HuH-7 (cell line): Measurements from ENCODE around the gene PDGFRB.

ENCODE experiments used
- DNase-seq: peaks from one replicate; pipeline ENCODE4 v3.0.0; 2011; ENCODE audit warnings: low spot score

The PDGFRB gene

GRCh38 chr5:150144246-150144801, 11.3 kb downstream of the PDGFRB start:
- DNase-seq = no peak

GRCh38 chr5:150143350-150144245, 12.0 kb downstream of the PDGFRB start:
- DNase-seq = no peak

- DNase-seq = no peak
Observed at GRCh38 chr5:150142959-150143349, 12.7 kb downstream of the PDGFRB start.

GRCh38 chr5:150142185-150142958, 13.3 kb downstream of the PDGFRB start:
- no peak for DNase-seq

GRCh38 chr5:150141544-150142184, 14.0 kb downstream of the PDGFRB start:
- DNase-seq = no peak

- DNase-seq = no peak
Observed at GRCh38 chr5:150140830-150141229, 14.8 kb downstream of the PDGFRB start.

GRCh38 chr5:150139334-150139733, 16.3 kb downstream of the PDGFRB start:
- DNase-seq = no peak

GRCh38 chr5:150138551-150139265, 16.9 kb downstream of the PDGFRB start:
- DNase-seq = peak; percentile 46

GRCh38 chr5:150137997-150138396, 17.6 kb downstream of the PDGFRB start:
- DNase-seq = no peak

GRCh38 chr5:150137168-150137957, 18.3 kb downstream of the PDGFRB start:
- DNase-seq = peak; percentile 71

- no peak for DNase-seq
Observed at GRCh38 chr5:150136305-150137167, 19.1 kb downstream of the PDGFRB start.

- DNase-seq = no peak
Observed at GRCh38 chr5:150135557-150136304, 19.9 kb downstream of the PDGFRB start.

- no peak for DNase-seq
Observed at GRCh38 chr5:150134198-150134588, 21.5 kb downstream of the PDGFRB start.

- no peak for DNase-seq
Observed at GRCh38 chr5:150133581-150134197, 22.0 kb downstream of the PDGFRB start.

GRCh38 chr5:150132740-150133139, 22.9 kb downstream of the PDGFRB start:
- DNase-seq = no peak

- DNase-seq = no peak
Observed at GRCh38 chr5:150131978-150132694, 23.5 kb downstream of the PDGFRB start.

GRCh38 chr5:150131461-150131860, 24.2 kb downstream of the PDGFRB start:
- DNase-seq = no peak

GRCh38 chr5:150130493-150130922, 25.1 kb downstream of the PDGFRB start:
- DNase-seq = no peak
